ENCODE measurements around the gene CCNQ.

The CCNQ gene

DNA sequence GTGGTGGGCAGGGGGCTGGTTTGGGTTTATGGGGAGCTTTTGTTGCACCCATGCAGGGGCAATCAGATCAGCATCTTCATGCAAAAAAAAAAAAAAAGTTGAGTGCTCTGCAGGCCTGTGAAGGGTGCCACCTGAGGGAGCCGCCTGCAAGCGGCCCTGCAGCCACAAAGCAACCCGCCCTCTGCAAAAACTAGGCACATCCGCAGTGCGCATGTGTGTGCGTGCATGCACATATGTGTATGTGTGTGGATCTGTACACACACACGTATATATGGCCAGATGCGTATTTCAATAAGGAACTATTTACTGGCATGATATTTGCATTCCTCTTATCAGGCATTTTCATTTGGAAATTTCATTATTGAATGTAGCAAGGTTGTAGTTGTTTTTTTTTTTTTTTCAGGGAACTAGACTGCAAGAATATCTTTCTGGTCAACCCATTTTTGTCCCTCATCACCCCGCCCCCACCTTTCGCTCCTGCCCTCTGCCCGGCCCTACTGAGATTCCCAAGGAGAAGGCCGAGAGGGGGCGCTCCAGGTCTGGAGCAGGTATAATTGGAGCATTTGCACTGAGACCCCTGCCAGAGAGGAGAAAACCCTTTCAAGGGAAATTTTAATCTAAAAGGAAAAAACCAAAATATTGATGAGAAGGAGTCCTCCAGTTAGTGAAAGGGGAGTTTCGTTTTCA lies 18.1 kb downstream of the CCNQ start:
- Histone ChIP-seq H3K9me3 (ENCODE audit: control insufficient read depth, low read length) (no peaks in the 10 kb centered on the region), H3K27me3 (ENCODE audit: control insufficient read depth, insufficient read depth, low read length) (no peaks in the 10 kb centered on the region), H2AFZ (no peak overlapping the region), H3K27ac (no peak overlapping the region), H3K36me3 (ENCODE audit: control insufficient read depth, insufficient read depth, low read length) (no peaks in the 10 kb centered on the region), H3K4me3 (ENCODE audit: low read depth, low read length) (no peak overlapping the region), H3K4me1 (no peaks in the 10 kb centered on the region), H3K79me2 (no peaks in the 10 kb centered on the region), H3K9ac (no peak overlapping the region), H3K4me2 (ENCODE audit: low read length) (no peak overlapping the region)
- TF ChIP-seq, protein P1, sequence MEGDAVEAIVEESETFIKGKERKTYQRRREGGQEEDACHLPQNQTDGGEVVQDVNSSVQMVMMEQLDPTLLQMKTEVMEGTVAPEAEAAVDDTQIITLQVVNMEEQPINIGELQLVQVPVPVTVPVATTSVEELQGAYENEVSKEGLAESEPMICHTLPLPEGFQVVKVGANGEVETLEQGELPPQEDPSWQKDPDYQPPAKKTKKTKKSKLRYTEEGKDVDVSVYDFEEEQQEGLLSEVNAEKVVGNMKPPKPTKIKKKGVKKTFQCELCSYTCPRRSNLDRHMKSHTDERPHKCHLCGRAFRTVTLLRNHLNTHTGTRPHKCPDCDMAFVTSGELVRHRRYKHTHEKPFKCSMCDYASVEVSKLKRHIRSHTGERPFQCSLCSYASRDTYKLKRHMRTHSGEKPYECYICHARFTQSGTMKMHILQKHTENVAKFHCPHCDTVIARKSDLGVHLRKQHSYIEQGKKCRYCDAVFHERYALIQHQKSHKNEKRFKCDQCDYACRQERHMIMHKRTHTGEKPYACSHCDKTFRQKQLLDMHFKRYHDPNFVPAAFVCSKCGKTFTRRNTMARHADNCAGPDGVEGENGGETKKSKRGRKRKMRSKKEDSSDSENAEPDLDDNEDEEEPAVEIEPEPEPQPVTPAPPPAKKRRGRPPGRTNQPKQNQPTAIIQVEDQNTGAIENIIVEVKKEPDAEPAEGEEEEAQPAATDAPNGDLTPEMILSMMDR (IDR thresholded peaks at IDR 0.05) = no peak

DNA sequence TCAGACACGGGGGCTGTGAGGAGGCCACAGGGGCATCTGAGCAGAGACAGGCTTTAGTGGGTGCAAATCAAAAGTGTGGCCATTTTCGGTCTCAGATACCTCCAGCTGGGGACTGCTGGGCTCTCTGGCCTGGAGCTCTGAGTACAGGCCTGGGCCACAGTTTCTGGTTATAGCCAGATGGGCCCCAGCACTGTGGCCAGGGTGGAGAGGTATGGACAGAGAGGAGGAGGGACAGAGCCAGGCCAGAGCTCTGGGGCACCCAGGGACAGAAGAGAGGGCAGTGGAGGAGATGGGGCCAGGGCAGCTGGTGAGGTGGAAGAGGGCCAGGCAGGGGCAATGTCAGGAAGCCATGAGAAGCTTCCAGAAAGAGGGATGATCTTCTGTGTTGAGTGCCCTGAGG lies 20.1 kb downstream of the CCNQ start:
- Histone ChIP-seq H3K79me2 (no peaks in the 10 kb centered on the region), H3K9me3 (ENCODE audit: control insufficient read depth, low read length) (no peaks in the 10 kb centered on the region), H3K4me2 (ENCODE audit: low read length) (no peak overlapping the region), H2AFZ (no peak overlapping the region), H3K27ac (no peak overlapping the region), H3K9ac (no peak overlapping the region), H3K27me3 (ENCODE audit: control insufficient read depth, insufficient read depth, low read length) (no peaks in the 10 kb centered on the region), H3K4me3 (ENCODE audit: low read depth, low read length) (no peak overlapping the region), H3K36me3 (ENCODE audit: control insufficient read depth, insufficient read depth, low read length) (no peaks in the 10 kb centered on the region), H3K4me1 (no peaks in the 10 kb centered on the region)
- TF ChIP-seq, protein P1 (IDR thresholded peaks at IDR 0.05) = no peak

DNA sequence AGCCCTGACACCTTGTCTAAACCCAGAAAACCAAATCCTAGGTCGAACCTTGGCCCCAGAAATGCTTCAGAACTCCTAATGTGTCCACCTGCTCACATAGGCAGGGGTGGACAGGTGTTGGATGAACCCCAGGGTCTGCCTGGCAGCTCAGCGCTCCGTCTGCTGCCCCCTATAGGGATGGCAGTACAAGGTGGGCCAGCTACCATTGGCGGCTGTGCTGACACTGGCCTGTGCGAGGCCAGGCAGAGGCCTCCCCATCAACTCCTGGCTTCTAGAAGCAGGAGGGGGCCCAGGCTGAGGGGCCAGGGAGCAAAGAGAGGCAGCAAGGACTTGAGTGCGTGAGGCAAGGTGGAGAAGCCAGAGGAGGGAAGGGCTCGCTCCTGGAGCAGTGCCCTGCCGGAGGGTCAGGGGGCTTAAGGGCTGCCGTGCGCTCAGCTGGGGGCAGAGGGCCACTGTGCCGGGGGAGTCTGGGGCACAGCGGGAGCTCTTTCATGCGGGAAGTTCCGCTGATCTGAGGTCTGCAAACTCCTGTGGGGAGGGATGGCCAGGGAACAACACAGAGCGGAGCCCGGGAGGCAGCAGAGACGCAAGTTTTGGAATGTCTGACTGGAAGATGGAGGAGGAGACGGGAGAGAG lies 20.6 kb downstream of the CCNQ start:
- Histone ChIP-seq H3K79me2 (no peaks in the 10 kb centered on the region), H3K27ac (no peak overlapping the region), H3K4me1 (no peaks in the 10 kb centered on the region), H3K27me3 (ENCODE audit: control insufficient read depth, insufficient read depth, low read length) (no peaks in the 10 kb centered on the region), H2AFZ (no peak overlapping the region), H3K4me3 (ENCODE audit: low read depth, low read length) (no peak overlapping the region), H3K9ac (no peak overlapping the region), H3K36me3 (ENCODE audit: control insufficient read depth, insufficient read depth, low read length) (no peaks in the 10 kb centered on the region), H3K4me2 (ENCODE audit: low read length) (no peak overlapping the region), H3K9me3 (ENCODE audit: control insufficient read depth, low read length) (no peaks in the 10 kb centered on the region)
- TF ChIP-seq, protein P1 (IDR thresholded peaks at IDR 0.05) = no peak

DNA sequence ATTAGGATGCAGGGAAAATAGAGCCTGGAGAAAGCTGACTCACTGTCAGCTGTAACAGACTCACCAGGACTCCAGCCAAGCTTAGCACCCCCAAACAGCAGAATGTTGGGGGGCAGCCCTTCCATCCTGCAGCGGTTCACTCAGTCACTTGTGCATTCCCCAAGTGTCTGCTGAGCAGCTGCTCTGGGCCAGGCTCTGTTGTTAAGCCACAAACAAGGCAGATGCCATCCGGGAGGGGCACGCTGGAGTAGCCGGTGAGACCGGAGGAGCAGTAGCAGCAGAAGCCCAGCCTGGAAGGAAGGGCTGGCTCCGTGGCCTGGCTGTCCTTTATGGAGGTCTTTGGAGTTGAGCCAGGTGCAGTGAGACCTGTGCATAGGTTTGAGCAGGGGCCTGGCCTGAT lies 22.0 kb downstream of the CCNQ start:
- no peaks in the 10 kb centered on the region for H3K36me3 ChIP-seq (ENCODE audit: control insufficient read depth, insufficient read depth, low read length)
- no peak overlapping the region for H3K4me3 ChIP-seq (ENCODE audit: low read depth, low read length)
- H3K9ac ChIP-seq = no peak overlapping the region
- TF ChIP-seq, protein P1 (IDR thresholded peaks at IDR 0.05) = no peak
- no peaks in the 10 kb centered on the region for H3K4me1 ChIP-seq
- no peaks in the 10 kb centered on the region for H3K27me3 ChIP-seq (ENCODE audit: control insufficient read depth, insufficient read depth, low read length)
- no peaks in the 10 kb centered on the region for H3K79me2 ChIP-seq
- no peak overlapping the region for H2AFZ ChIP-seq
- H3K4me2 ChIP-seq (ENCODE audit: low read length) = no peak overlapping the region
- no peak overlapping the region for H3K27ac ChIP-seq
- H3K9me3 ChIP-seq (ENCODE audit: control insufficient read depth, low read length) = no peaks in the 10 kb centered on the region
